IPS-18a (cell line): ENCODE data around the gene MLLT10.
"Not testable (repeated sequence)": the region's sequence is repeated elsewhere in the genome, so short reads cannot be mapped to it uniquely, and the experiment has no call there.

Experiments used
- H3K27ac ChIP-seq: one replicate; pipeline ENCODE4 v1.5.1; 2013; ENCODE audit warnings: low read length
- H3K27me3 ChIP-seq: one replicate; pipeline ENCODE4 v1.6.1; 2013; ENCODE audit warnings: mild to moderate bottlenecking, low read length; ENCODE audit not compliant: control insufficient read depth, insufficient read depth
- H3K36me3 ChIP-seq: one replicate; pipeline ENCODE4 v1.6.1; 2013; ENCODE audit warnings: low read depth, low read length; ENCODE audit not compliant: control insufficient read depth
- H3K4me1 ChIP-seq: one replicate; pipeline ENCODE4 v1.6.1; 2013; ENCODE audit warnings: low read depth, low read length; ENCODE audit not compliant: control insufficient read depth
- H3K4me3 ChIP-seq: one replicate; pipeline ENCODE4 v1.5.1; 2013; ENCODE audit warnings: low read length
- H3K9ac ChIP-seq: one replicate; pipeline ENCODE4 v1.6.1; 2013; ENCODE audit warnings: mild to moderate bottlenecking, low read length, moderate library complexity
- H3K9me3 ChIP-seq: one replicate; pipeline ENCODE4 v1.6.1; 2013; ENCODE audit warnings: low read depth, low read length; ENCODE audit not compliant: control insufficient read depth

The MLLT10 gene

GRCh38 chr10:21581421-21581834, 47.4 kb downstream of the MLLT10 start:
- not testable (repeated sequence) for H3K36me3 ChIP-seq, H3K4me3 ChIP-seq, H3K27me3 ChIP-seq, H3K4me1 ChIP-seq, H3K9ac ChIP-seq, H3K27ac ChIP-seq, H3K9me3 ChIP-seq

- no peak overlapping the region for H3K9ac ChIP-seq
- H3K9me3 ChIP-seq: no peaks in the 10 kb centered on the region
- H3K36me3 ChIP-seq: peaks cover 7% of the 10 kb centered on the region
- H3K4me3 ChIP-seq: no peak overlapping the region
- no peaks in the 10 kb centered on the region for H3K4me1 ChIP-seq
- H3K27me3 ChIP-seq: no peaks in the 10 kb centered on the region
- H3K27ac ChIP-seq: no peak overlapping the region
Observed at GRCh38 chr10:21584834-21585530, 51.0 kb downstream of the MLLT10 start.

- Histone ChIP-seq H3K9me3 (no peaks in the 10 kb centered on the region), H3K27ac (no peak overlapping the region), H3K27me3 (no peaks in the 10 kb centered on the region), H3K4me3 (no peak overlapping the region), H3K9ac (no peak overlapping the region), H3K4me1 (no peaks in the 10 kb centered on the region), H3K36me3 (peaks cover 7% of the 10 kb centered on the region)
Observed at GRCh38 chr10:21587391-21587790, 53.4 kb downstream of the MLLT10 start.

GRCh38 chr10:21588159-21588558, 54.1 kb downstream of the MLLT10 start:
- not testable (repeated sequence) for H3K9ac ChIP-seq, H3K27me3 ChIP-seq, H3K9me3 ChIP-seq, H3K27ac ChIP-seq, H3K36me3 ChIP-seq, H3K4me1 ChIP-seq, H3K4me3 ChIP-seq

- Histone ChIP-seq H3K27me3 (no peaks in the 10 kb centered on the region), H3K4me1 (no peaks in the 10 kb centered on the region), H3K36me3 (no peaks in the 10 kb centered on the region), H3K9me3 (no peaks in the 10 kb centered on the region), H3K4me3 (no peak overlapping the region), H3K9ac (no peak overlapping the region), H3K27ac (no peak overlapping the region)
Observed at GRCh38 chr10:21593986-21594385, 60.0 kb downstream of the MLLT10 start.

GRCh38 chr10:21599582-21599981, 65.5 kb downstream of the MLLT10 start:
- Histone ChIP-seq H3K27me3 (no peaks in the 10 kb centered on the region), H3K36me3 (no peaks in the 10 kb centered on the region), H3K4me3 (no peak overlapping the region), H3K4me1 (no peaks in the 10 kb centered on the region), H3K9ac (no peak overlapping the region), H3K9me3 (no peaks in the 10 kb centered on the region), H3K27ac (no peak overlapping the region)

GRCh38 chr10:21600804-21601433, 66.9 kb downstream of the MLLT10 start:
- H3K4me1 ChIP-seq: no peaks in the 10 kb centered on the region

GRCh38 chr10:21602313-21602712, 68.3 kb downstream of the MLLT10 start:
- no peaks in the 10 kb centered on the region for H3K9me3 ChIP-seq
- H3K27me3 ChIP-seq: no peaks in the 10 kb centered on the region
- H3K9ac ChIP-seq: no peak overlapping the region
- no peaks in the 10 kb centered on the region for H3K4me1 ChIP-seq
- H3K4me3 ChIP-seq: no peak overlapping the region
- peaks cover 8% of the 10 kb centered on the region for H3K36me3 ChIP-seq
- no peak overlapping the region for H3K27ac ChIP-seq

More at GRCh38 chr10:21600804-21601433, 66.9 kb downstream of the MLLT10 start:
- no peaks in the 10 kb centered on the region for H3K9me3 ChIP-seq
- no peaks in the 10 kb centered on the region for H3K27me3 ChIP-seq
- no peak overlapping the region for H3K4me3 ChIP-seq
- H3K36me3 ChIP-seq: no peaks in the 10 kb centered on the region
- H3K27ac ChIP-seq: no peak overlapping the region
- no peak overlapping the region for H3K9ac ChIP-seq

GRCh38 chr10:21603721-21604120, 69.7 kb downstream of the MLLT10 start:
- Histone ChIP-seq H3K4me3 (no peak overlapping the region), H3K9ac (no peak overlapping the region), H3K27ac (no peak overlapping the region), H3K9me3 (no peaks in the 10 kb centered on the region), H3K4me1 (no peaks in the 10 kb centered on the region), H3K36me3 (peaks cover 8% of the 10 kb centered on the region), H3K27me3 (no peaks in the 10 kb centered on the region)

- Histone ChIP-seq H3K4me1 (no peaks in the 10 kb centered on the region), H3K27ac (no peak overlapping the region), H3K36me3 (peaks cover 8% of the 10 kb centered on the region)
Observed at GRCh38 chr10:21604651-21605050, 70.6 kb downstream of the MLLT10 start.

GRCh38 chr10:21607907-21608306, 73.9 kb downstream of the MLLT10 start:
- Histone ChIP-seq H3K4me3 (no peak overlapping the region), H3K9ac (no peak overlapping the region), H3K9me3 (no peaks in the 10 kb centered on the region), H3K27ac (no peak overlapping the region), H3K4me1 (no peaks in the 10 kb centered on the region), H3K36me3 (peaks cover 8% of the 10 kb centered on the region), H3K27me3 (no peaks in the 10 kb centered on the region)

More at GRCh38 chr10:21604651-21605050, 70.6 kb downstream of the MLLT10 start:
- no peaks in the 10 kb centered on the region for H3K9me3 ChIP-seq
- no peak overlapping the region for H3K9ac ChIP-seq
- H3K4me3 ChIP-seq: no peak overlapping the region
- H3K27me3 ChIP-seq: no peaks in the 10 kb centered on the region

GRCh38 chr10:21614000-21614399, 80.0 kb downstream of the MLLT10 start:
- H3K36me3 ChIP-seq: no peaks in the 10 kb centered on the region
- no peaks in the 10 kb centered on the region for H3K27me3 ChIP-seq
- no peaks in the 10 kb centered on the region for H3K9me3 ChIP-seq
- no peak overlapping the region for H3K4me3 ChIP-seq
- no peak overlapping the region for H3K27ac ChIP-seq
- no peak overlapping the region for H3K9ac ChIP-seq
- no peaks in the 10 kb centered on the region for H3K4me1 ChIP-seq
